GM23338 (cell line): ENCODE data around the gene SASH1.

Experiments
- CTCF ChIP-seq, 2 experiments: fragments of 200-600 bp in 1 of 2; sonication (generic) in 1 of 2; conservative IDR thresholded peaks; 2 replicates each; pipeline versions ENCODE4 v1.5.1 to v1.6.1; 2016 to 2017; ENCODE audit warnings: antibody characterized with exemption in 2 of 2, low read depth in 2 of 2, mild to moderate bottlenecking in 2 of 2, moderate library complexity in 1 of 2
- POLR2AphosphoS5 ChIP-seq: IDR thresholded peaks from 2 replicates; pipeline ENCODE4 v1.6.1; 2016; ENCODE audit warnings: antibody characterized with exemption, low read depth
- REST ChIP-seq: IDR thresholded peaks from one replicate; pipeline ENCODE4 v1.6.1; 2018; ENCODE audit warnings: antibody characterized with exemption; ENCODE audit not compliant: unreplicated experiment

- TF ChIP-seq CTCF (conservative IDR thresholded peaks at IDR 0.05; ENCODE audit: low read depth in 2 of 2) (no peak), POLR2AphosphoS5 (no peak), REST (no peak)
Observed at GRCh38 chr6:148313488-148313887, 29.1 kb upstream of the SASH1 start.
